ENCODE results near the gene CAMP.
"Not testable (repeated sequence)": the region's sequence is repeated elsewhere in the genome, so short reads cannot be mapped to it uniquely, and the experiment has no call there.

CAMP gene

GRCh38 chr3:48267782-48268181 lies 44.5 kb downstream of the CAMP start:
- DNase-seq: no peak

- DNase-seq: no peak
Observed at GRCh38 chr3:48268381-48268935, 45.2 kb downstream of the CAMP start.

GRCh38 chr3:48268936-48269561 lies 45.8 kb downstream of the CAMP start:
- DNase-seq: no peak

DNA sequence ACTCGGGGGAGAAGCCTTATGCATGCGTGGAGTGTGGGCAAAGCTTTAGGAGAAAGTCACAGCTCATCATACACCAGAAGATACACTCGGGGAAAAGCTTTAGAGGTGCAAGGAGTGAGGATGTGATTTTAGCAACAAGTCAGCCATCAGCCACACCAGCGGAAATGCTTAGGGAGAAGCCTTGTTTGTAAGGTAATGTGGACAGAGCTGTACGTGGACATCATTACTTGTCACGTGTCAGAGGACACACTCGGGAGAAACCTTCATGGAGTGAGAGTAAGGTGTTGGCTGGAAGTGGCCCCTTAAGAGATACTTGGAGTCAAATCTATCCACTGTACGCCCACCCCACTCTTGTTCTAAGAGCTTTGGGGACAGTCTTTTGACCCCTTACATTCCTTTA lies 46.3 kb downstream of the CAMP start:
- no peak for DNase-seq

DNA sequence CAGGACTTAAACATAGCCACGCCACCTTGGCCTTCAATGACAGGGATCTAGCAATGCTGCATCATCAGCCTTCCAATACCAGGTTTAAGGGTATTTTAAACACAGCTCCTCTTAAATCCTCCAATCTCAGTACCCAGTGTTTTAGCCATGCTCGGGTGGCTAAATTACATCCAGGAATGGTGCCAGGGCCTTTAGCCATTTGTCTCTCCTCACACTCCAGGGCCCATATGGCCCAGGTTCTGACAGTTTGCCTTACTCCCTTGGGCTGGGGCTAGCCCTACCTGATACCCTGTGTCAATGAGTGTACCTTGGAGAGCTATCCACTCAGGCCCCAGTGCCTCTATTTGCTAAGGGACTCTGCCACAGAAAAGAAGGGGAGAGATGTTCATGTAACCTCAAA lies 47.0 kb downstream of the CAMP start:
- no peak for DNase-seq

DNA sequence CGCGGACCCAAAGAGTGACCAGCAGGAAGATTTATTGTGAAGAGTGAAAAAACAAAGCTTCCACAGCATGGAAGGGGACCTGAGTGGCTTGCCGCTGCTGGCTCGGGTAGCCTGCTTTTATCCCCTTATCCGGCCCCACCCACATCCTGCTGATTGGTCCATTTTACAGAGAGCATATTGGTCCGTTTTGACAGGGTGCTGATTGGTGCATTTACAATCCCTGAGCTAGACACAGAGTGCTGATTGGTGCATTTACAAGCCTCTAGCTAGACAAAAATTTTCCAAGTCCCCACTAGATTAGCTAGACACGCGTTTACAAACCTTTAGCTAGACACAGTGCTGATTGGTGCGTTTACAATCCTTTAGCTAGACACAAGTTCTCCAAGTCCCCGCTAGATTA lies 47.9 kb downstream of the CAMP start:
- not testable (repeated sequence) for DNase-seq

- no peak for DNase-seq
Observed at GRCh38 chr3:48271763-48272498, 48.6 kb downstream of the CAMP start.

GRCh38 chr3:48273594-48274211 lies 50.4 kb downstream of the CAMP start:
- no peak for DNase-seq

DNA sequence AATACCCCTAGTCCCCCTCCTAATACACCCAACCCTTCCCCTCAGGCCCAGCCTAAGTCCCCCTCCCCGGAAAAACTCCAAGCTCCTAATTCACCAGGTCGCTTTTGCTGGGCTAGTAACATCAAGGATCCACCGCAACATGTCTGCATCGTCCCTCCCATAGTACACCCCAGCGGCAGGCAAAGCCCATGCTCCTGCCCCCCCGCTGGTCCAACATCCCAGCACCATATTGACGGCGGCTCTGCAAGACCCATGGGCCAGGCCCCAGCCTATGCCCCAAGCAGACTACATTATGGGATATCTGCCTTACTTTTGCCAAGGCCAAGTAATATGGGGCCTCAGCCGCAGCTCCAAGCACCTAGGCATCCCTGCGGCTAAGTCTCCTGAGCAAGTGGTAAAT lies 51.2 kb downstream of the CAMP start:
- DNase-seq: no peak
